ENCODE results near the gene KCNH1. TPM values are rescaled to one million over a fixed set of nuclear protein-coding genes. Genes with fewer than 3 reads are reported as not detected.

KCNH1 gene
- total RNA-seq, 4 donors from 2014 or later, result 0.29 to 0.67 (median 0.38) TPM

GRCh38 chr1:210757677-210758076 lies 376.3 kb downstream of the KCNH1 start:
- no peak overlapping the region for H3K4me3 ChIP-seq
- ATAC-seq (no peak), DNase-seq (no peak)
- in situ Hi-C loops (cut with MboI; ENCODE audit: low sequenced_read_pairs in 4 of 4), result no loop called here
- no peaks in the 10 kb centered on the region for H3K36me3 ChIP-seq
- no peaks in the 10 kb centered on the region for H3K9me3 ChIP-seq
- H3K4me1 ChIP-seq, result no peaks in the 10 kb centered on the region
- TF ChIP-seq POLR2A (IDR thresholded peaks at IDR 0.05) (no peak), CTCF (IDR thresholded peaks at IDR 0.05 in 4 of 5, conservative IDR thresholded peaks at IDR 0.05 in 1 of 5) (no peak)
- H3K27me3 ChIP-seq, result no peaks in the 10 kb centered on the region
- intact Hi-C loops (cut with DNase I; ENCODE audit: low total_unique reads), result no loop called here
- no peak overlapping the region for H3K27ac ChIP-seq

- H3K36me3 ChIP-seq, result no peaks in the 10 kb centered on the region
- in situ Hi-C loops (cut with MboI; ENCODE audit: low sequenced_read_pairs in 4 of 4), result no loop called here
- intact Hi-C loops (cut with DNase I; ENCODE audit: low total_unique reads), result no loop called here
Observed at GRCh38 chr1:210755991-210756659, 377.8 kb downstream of the KCNH1 start.

DNA sequence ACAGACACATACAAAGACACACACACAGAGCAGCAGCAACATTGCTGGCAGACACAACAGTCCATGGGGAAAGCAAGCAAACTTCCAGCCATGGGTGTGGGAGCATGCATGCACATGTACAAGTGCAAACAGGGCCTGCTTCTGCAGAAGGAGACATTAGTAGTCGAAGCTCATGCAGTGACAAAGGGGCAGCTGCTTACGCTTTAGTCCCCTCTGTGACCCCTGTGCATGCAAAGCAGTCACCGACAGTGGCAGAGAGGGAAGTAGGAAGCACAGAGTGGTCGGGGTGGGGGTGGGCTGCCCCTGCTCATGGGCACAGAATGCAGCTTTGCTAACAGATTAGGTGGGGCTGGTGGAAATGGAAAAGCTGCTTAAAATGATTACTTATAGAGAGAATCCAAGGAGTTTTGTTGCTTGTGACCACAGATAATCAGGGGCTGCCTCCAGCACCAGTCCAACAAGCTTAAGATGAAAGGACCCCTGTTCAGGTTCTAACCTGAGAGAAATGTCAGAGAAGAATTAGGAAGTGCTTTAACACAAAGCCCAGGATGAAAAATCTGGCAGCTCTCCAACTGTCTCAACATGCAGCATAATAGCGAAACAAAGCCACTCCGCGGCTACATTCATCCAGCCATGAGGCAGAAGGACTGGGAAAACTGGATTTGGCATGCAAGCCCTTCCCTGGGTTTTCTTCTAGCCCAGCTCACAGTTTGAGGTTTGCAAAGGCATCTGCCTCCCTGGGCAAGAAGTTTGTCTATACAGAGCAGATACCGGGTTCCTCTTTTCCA lies 378.9 kb downstream of the KCNH1 start:
- H3K36me3 ChIP-seq, result no peaks in the 10 kb centered on the region
- no peaks in the 10 kb centered on the region for H3K9me3 ChIP-seq
- H3K4me1 ChIP-seq, result no peaks in the 10 kb centered on the region
- DNase-seq, result no peak
- in situ Hi-C loops (cut with MboI; ENCODE audit: low sequenced_read_pairs in 4 of 4) (no loop called here), intact Hi-C loops (cut with DNase I; ENCODE audit: low total_unique reads) (no loop called here)
- H3K27me3 ChIP-seq, result no peaks in the 10 kb centered on the region
- no peak for ATAC-seq
- TF ChIP-seq POLR2A (IDR thresholded peaks at IDR 0.05) (no peak), CTCF (IDR thresholded peaks at IDR 0.05 in 4 of 5, conservative IDR thresholded peaks at IDR 0.05 in 1 of 5) (no peak)
- H3K27ac ChIP-seq, result no peak overlapping the region
- no peak overlapping the region for H3K4me3 ChIP-seq

More at GRCh38 chr1:210755991-210756659, 377.8 kb downstream of the KCNH1 start:
- Histone ChIP-seq H3K9me3 (no peaks in the 10 kb centered on the region), H3K27me3 (no peaks in the 10 kb centered on the region), H3K4me3 (no peak overlapping the region), H3K27ac (no peak overlapping the region), H3K4me1 (no peaks in the 10 kb centered on the region)
- DNase-seq (no peak), ATAC-seq (no peak)
- TF ChIP-seq POLR2A (IDR thresholded peaks at IDR 0.05) (no peak), CTCF (IDR thresholded peaks at IDR 0.05 in 4 of 5, conservative IDR thresholded peaks at IDR 0.05 in 1 of 5) (no peak)

DNA sequence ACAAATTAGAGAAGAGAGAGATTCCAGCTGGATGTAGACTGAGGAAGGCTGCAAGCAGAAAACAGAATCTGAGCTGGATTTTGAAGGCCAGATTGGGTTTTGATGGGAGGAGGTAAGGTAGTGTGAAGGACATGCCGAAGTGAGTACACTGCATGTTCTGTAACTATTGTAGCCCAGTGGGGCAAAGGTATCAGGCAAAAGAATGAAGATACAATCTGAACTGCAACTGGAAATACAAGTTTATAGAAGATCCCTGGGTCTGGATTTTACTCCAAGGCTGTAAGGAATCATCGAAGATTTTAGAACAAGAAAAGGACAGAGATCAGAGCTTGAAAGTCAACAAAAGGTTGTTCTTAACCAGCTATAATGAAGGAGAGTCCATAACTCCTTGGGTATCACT lies 382.0 kb downstream of the KCNH1 start:
- no peak overlapping the region for H3K4me3 ChIP-seq
- intact Hi-C loops (cut with DNase I; ENCODE audit: low total_unique reads), result no loop called here
- H3K27ac ChIP-seq, result no peak overlapping the region
- in situ Hi-C loops (cut with MboI; ENCODE audit: low sequenced_read_pairs in 4 of 4), result no loop called here
- H3K36me3 ChIP-seq, result no peaks in the 10 kb centered on the region
- DNase-seq (no peak), ATAC-seq (no peak)
- TF ChIP-seq POLR2A (IDR thresholded peaks at IDR 0.05) (no peak), CTCF (IDR thresholded peaks at IDR 0.05 in 4 of 5, conservative IDR thresholded peaks at IDR 0.05 in 1 of 5) (no peak)
- H3K9me3 ChIP-seq, result no peaks in the 10 kb centered on the region
- no peaks in the 10 kb centered on the region for H3K27me3 ChIP-seq
- H3K4me1 ChIP-seq, result no peaks in the 10 kb centered on the region
